Measurements from ENCODE around the gene ZNF429. TPM values are rescaled to one million over a fixed set of nuclear protein-coding genes. Genes with fewer than 3 reads are reported as not detected.

The ZNF429 gene
- 13.9 TPM for polyA plus RNA-seq (2013)

DNA sequence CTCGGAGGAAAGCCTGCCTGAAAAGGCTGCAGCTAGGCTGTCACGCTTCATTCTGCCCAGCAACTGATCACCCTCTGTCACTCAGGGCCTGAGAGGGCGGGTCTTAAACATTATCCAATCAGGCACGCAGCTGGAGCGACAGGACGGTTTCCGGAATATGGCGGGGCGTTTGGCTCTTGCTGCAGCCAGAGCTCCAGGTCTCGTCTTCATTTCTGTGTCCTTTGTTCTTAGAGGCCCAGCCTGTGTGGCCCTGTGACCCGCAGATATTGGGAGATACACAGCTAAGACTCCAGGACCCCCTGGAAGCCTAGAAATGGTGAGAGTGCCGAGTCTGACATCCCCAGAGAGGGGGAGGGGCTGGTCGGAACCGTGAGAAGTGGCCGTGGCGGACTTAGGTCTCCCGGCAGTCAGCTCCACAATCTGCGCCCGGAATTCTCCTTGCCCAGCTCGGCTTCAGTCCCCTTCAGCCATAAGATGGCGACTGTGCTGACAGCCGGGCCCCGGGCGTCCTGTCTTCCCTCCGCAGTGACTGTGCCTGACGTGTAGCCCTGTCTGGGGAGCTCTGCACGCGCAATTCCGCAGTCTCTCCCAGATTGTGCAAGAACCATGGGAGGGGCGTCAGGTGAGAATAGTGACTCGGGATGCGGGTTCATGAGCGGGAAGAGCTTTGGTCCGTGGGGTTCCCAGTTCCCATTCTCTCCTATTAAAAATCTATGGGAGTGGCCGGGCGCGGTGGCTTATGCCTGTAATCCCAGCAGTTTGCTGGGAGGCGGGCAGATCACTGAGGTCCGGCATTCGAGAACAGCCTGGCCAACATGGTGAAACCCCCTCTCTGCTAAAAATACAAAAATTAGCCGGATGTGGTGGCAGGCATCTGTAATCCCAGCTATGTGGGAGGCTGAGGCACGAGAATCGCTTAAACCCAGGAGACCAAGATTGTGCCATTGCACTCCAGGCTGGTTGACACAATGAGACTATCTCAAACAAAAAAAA is at the start of gene ZNF429:
ZNF429 (plus strand) TSS at position 144 of the 993 bp plus-strand sequence; CDS start at position 314, 170 bp downstream.
- Histone ChIP-seq H3K36me3 (ENCODE audit: control insufficient read depth in 4 of 4, insufficient read depth in 4 of 4, low read length in 3 of 4) (peaks cover 0 to 15% (median 1%) of the 10 kb centered on the region in 4 experiments), H3K27ac (ENCODE audit: insufficient read depth in 1 of 2, low read depth in 1 of 2, low read length in 2 of 2, poor library complexity in 1 of 2, severe bottlenecking in 2 of 2) (peak within 1 kb of the TSS; percentile 90 to 96), H3K4me3 (ENCODE audit: control insufficient read depth in 1 of 7, extremely low read depth in 1 of 7, insufficient read depth in 4 of 7, low read depth in 2 of 7, low read length in 6 of 7) (peak within 1 kb of the TSS; percentile 70 to 98 (median 96)), H3K4me1 (ENCODE audit: control extremely low read depth in 1 of 4, control insufficient read depth in 4 of 4, insufficient read depth in 4 of 4, low read length in 3 of 4) (peaks cover 5 to 22% (median 9%) of the 10 kb centered on the region in 4 experiments), H3K27me3 (replicated peaks in 2 of 5; ENCODE audit: control insufficient read depth in 4 of 5, insufficient read depth in 5 of 5, low read length in 4 of 5) (no peaks in the 10 kb centered on the region), H3K9me3 (ENCODE audit: control extremely low read depth in 1 of 5, control insufficient read depth in 4 of 5, insufficient read depth in 2 of 5, low read depth in 1 of 5, low read length in 4 of 5) (peaks cover 0 to 13% (median 0%) of the 10 kb centered on the region in 5 experiments)
- WGBS (ENCODE audit: insufficient coverage): 3% methylated on average over 43 of the region's 43 CpGs
- ChIA-PET POLR2A (interaction anchor here (0.5 to 2.1 kb wide), 17 partner anchors 33 to 485 kb away, joined by 3 to 10 read pairs (median 3); partner anchors contain the start of gene ZNF430), CTCF (interaction anchor here (0.7 to 2.4 kb wide), 9 partner anchors 10 to 303 kb away, joined by 3 to 12 read pairs (median 4); no protein-coding TSS in a partner anchor)
- DNase-seq: peak; percentile 96 to 98 (median 96)

DNA sequence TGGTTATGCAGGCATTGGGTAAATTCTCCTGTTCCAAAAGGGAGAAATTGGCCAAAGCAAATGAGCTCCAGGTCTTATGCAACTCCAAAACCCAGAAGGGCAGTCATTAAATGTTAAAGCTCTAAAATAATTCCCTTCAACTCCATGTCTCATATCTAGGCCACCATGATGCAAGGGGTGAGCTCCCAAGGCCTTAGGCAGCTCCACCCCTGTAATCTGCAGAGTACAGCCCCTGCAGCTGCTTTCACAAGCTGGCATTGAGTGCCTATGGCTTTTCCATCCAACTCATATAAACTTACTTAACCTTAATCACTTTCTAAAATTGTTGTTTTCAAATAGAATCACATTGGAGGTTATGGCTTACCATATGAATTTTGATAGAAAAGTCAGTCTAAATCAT is 44.7 kb upstream of the ZNF429 start:
- no peak for DNase-seq
- Histone ChIP-seq H3K27me3 (replicated peaks in 2 of 5; ENCODE audit: control insufficient read depth in 4 of 5, insufficient read depth in 5 of 5, low read length in 4 of 5) (no peaks in the 10 kb centered on the region), H3K36me3 (ENCODE audit: control insufficient read depth in 4 of 4, insufficient read depth in 4 of 4, low read length in 3 of 4) (peaks cover 0 to 26% (median 13%) of the 10 kb centered on the region in 4 experiments), H3K4me3 (ENCODE audit: control insufficient read depth in 1 of 7, extremely low read depth in 1 of 7, insufficient read depth in 4 of 7, low read depth in 2 of 7, low read length in 6 of 7) (no peak overlapping the region), H3K27ac (ENCODE audit: insufficient read depth in 1 of 2, low read depth in 1 of 2, low read length in 2 of 2, poor library complexity in 1 of 2, severe bottlenecking in 2 of 2) (no peak overlapping the region), H3K4me1 (ENCODE audit: control extremely low read depth in 1 of 4, control insufficient read depth in 4 of 4, insufficient read depth in 4 of 4, low read length in 3 of 4) (peaks cover 0 to 8% (median 1%) of the 10 kb centered on the region in 4 experiments), H3K9me3 (ENCODE audit: control extremely low read depth in 1 of 5, control insufficient read depth in 4 of 5, insufficient read depth in 2 of 5, low read depth in 1 of 5, low read length in 4 of 5) (peaks cover 3 to 19% (median 14%) of the 10 kb centered on the region in 5 experiments)
- POLR2A ChIA-PET: no interaction called here
- CTCF ChIA-PET: interaction anchor here (1.3 kb wide), 1 partner anchor 250 kb away, joined by 3 read pairs; no protein-coding TSS in a partner anchor

DNA sequence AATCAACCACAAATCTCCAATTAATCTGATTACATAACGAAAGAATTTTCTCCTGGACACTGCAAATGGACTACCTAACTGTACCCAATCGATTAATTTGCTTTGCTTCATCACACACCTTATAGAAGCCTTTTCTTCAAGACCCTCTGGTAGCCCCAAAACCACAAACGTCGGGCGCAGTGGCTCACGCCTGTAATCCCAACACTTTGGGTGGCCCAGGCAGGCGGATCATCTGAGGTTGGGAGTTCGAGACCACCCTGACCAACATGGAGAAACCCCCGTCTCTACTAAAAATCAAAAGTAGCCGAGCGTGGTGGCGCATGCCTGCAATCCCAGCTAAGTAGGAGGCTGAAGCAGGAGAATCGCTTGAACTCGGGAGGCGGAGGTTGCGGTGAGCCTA is 42.9 kb upstream of the ZNF429 start:
- DNase-seq: no peak
- no peaks in the 10 kb centered on the region for H3K27me3 ChIP-seq (replicated peaks in 2 of 5; ENCODE audit: control insufficient read depth in 4 of 5, insufficient read depth in 5 of 5, low read length in 4 of 5)
- H3K27ac ChIP-seq (ENCODE audit: insufficient read depth in 1 of 2, low read depth in 1 of 2, low read length in 2 of 2, poor library complexity in 1 of 2, severe bottlenecking in 2 of 2): peak overlapping the region in 1 of 2 experiments; percentile 18
- peaks cover 0 to 8% (median 1%) of the 10 kb centered on the region in 4 experiments for H3K4me1 ChIP-seq (ENCODE audit: control extremely low read depth in 1 of 4, control insufficient read depth in 4 of 4, insufficient read depth in 4 of 4, low read length in 3 of 4)
- peaks cover 0 to 17% (median 6%) of the 10 kb centered on the region in 4 experiments for H3K36me3 ChIP-seq (ENCODE audit: control insufficient read depth in 4 of 4, insufficient read depth in 4 of 4, low read length in 3 of 4)
- ChIA-PET CTCF (no interaction called here), POLR2A (no interaction called here)
- H3K4me3 ChIP-seq (ENCODE audit: control insufficient read depth in 1 of 7, extremely low read depth in 1 of 7, insufficient read depth in 4 of 7, low read depth in 2 of 7, low read length in 6 of 7): peak overlapping the region in 4 of 7 experiments; percentile 84 to 92 (median 86)
- H3K9me3 ChIP-seq (ENCODE audit: control extremely low read depth in 1 of 5, control insufficient read depth in 4 of 5, insufficient read depth in 2 of 5, low read depth in 1 of 5, low read length in 4 of 5): peaks cover 0 to 9% (median 8%) of the 10 kb centered on the region in 5 experiments
- 91% methylated on average over 14 of the region's 16 CpGs for WGBS (ENCODE audit: insufficient coverage)

DNA sequence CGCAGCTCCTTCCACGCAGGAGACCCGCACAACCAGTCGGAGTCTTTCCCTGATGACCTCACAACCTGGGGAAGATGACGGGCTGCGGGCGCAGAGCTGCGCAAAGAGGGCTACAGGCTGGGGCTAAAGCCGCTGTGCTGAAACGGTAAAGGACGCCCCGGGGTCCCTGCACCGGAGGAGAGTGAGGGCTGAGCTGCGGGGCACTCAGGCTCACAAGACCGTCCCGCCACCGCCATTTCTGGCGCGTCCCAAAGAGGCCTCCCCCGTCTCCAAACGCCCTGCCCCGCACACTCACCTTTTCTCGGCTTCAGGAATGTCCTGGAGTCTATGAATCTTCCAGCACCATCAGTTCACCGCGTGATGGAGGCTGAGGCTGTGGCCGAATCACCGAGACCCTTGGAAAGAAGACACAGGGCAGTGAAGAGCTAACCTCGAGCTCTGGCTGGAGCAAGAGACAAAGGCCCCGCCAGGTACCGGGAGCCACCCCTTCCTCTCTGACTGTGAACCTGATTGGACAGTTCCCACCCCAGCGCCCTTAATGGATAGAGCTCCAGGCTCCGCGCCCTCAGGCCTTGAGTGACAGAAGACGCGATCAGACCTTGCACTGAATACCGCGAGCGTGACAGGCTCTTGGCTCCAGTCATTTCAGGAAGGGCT is 41.8 kb upstream of the ZNF429 start:
- POLR2A ChIA-PET: interaction anchor here (0.5 to 0.6 kb wide), 2 partner anchors 10 to 159 kb away, joined by 3 read pairs; no protein-coding TSS in a partner anchor
- Histone ChIP-seq H3K36me3 (ENCODE audit: control insufficient read depth in 4 of 4, insufficient read depth in 4 of 4, low read length in 3 of 4) (peaks cover 0 to 9% (median 2%) of the 10 kb centered on the region in 4 experiments), H3K27me3 (replicated peaks in 2 of 5; ENCODE audit: control insufficient read depth in 4 of 5, insufficient read depth in 5 of 5, low read length in 4 of 5) (no peaks in the 10 kb centered on the region), H3K27ac (ENCODE audit: insufficient read depth in 1 of 2, low read depth in 1 of 2, low read length in 2 of 2, poor library complexity in 1 of 2, severe bottlenecking in 2 of 2) (peak overlapping the region; percentile 25 to 83), H3K4me1 (ENCODE audit: control extremely low read depth in 1 of 4, control insufficient read depth in 4 of 4, insufficient read depth in 4 of 4, low read length in 3 of 4) (peaks cover 0 to 8% (median 1%) of the 10 kb centered on the region in 4 experiments), H3K4me3 (ENCODE audit: control insufficient read depth in 1 of 7, extremely low read depth in 1 of 7, insufficient read depth in 4 of 7, low read depth in 2 of 7, low read length in 6 of 7) (peak overlapping the region; percentile 48 to 96 (median 84)), H3K9me3 (ENCODE audit: control extremely low read depth in 1 of 5, control insufficient read depth in 4 of 5, insufficient read depth in 2 of 5, low read depth in 1 of 5, low read length in 4 of 5) (peaks cover 0 to 4% (median 3%) of the 10 kb centered on the region in 5 experiments)
- WGBS (ENCODE audit: insufficient coverage): under 1% methylated on average over 31 of the region's 38 CpGs
- peak; percentile 88 to 97 (median 96) for DNase-seq
- CTCF ChIA-PET: interaction anchor here (0.7 to 1.1 kb wide), 2 partner anchors 67 to 216 kb away, joined by 3 read pairs; partner anchors contain the start of gene ZNF493

DNA sequence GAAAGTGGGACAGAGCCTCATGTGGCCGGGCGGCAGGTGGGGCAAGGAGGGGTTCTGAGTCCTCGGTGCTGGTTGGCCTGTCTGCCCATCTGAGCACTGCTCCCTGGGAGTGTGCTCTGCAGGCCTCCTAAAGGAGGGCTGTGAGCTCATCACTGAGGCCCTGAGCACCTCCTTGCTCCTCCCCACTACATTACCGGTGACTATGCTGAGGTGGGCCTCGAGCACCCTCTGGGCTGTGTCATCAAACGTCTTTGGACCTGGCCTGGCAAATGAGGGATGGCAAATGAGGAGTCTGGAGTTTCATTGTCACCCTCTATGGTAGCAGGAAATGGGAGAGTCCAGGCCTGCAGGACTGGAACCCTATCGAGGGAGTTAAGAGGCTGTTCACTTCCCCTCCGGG is 38.8 kb upstream of the ZNF429 start:
- no peak for DNase-seq
- H3K36me3 ChIP-seq (ENCODE audit: control insufficient read depth in 4 of 4, insufficient read depth in 4 of 4, low read length in 3 of 4): no peaks in the 10 kb centered on the region
- H3K27ac ChIP-seq (ENCODE audit: insufficient read depth in 1 of 2, low read depth in 1 of 2, low read length in 2 of 2, poor library complexity in 1 of 2, severe bottlenecking in 2 of 2): no peak overlapping the region
- WGBS (ENCODE audit: insufficient coverage): 94% methylated on average over 5 of the region's 8 CpGs
- ChIA-PET CTCF (interaction anchor here (0.9 kb wide), 1 partner anchor 16 kb away, joined by 4 read pairs; no protein-coding TSS in a partner anchor), POLR2A (no interaction called here)
- no peaks in the 10 kb centered on the region for H3K27me3 ChIP-seq (replicated peaks in 2 of 5; ENCODE audit: control insufficient read depth in 4 of 5, insufficient read depth in 5 of 5, low read length in 4 of 5)
- peaks cover 0 to 8% (median 1%) of the 10 kb centered on the region in 4 experiments for H3K4me1 ChIP-seq (ENCODE audit: control extremely low read depth in 1 of 4, control insufficient read depth in 4 of 4, insufficient read depth in 4 of 4, low read length in 3 of 4)
- no peak overlapping the region for H3K4me3 ChIP-seq (ENCODE audit: control insufficient read depth in 1 of 7, extremely low read depth in 1 of 7, insufficient read depth in 4 of 7, low read depth in 2 of 7, low read length in 6 of 7)
- peaks cover 0 to 2% (median 0%) of the 10 kb centered on the region in 5 experiments for H3K9me3 ChIP-seq (ENCODE audit: control extremely low read depth in 1 of 5, control insufficient read depth in 4 of 5, insufficient read depth in 2 of 5, low read depth in 1 of 5, low read length in 4 of 5)

DNA sequence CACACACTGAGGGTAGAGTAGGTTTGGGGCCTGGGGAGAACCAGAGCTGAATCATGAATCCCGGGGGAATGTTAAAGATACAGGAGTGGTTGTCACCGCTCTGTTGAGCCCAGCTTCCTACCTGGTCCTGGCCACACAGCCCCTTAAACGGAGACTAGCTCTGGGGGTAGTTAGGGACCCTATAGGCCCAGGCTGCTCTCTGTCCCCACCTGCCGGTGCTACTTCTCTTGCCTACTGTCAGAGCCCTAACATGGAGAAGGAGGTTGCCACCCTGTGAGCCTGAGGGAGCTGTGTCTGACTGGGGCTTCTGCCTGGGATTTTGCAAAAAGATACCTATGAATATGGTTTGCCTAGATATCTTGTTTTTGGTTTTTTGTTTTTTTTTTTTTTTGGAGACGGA is 36.6 kb upstream of the ZNF429 start:
- Histone ChIP-seq H3K27me3 (replicated peaks in 2 of 5; ENCODE audit: control insufficient read depth in 4 of 5, insufficient read depth in 5 of 5, low read length in 4 of 5) (no peaks in the 10 kb centered on the region), H3K9me3 (ENCODE audit: control extremely low read depth in 1 of 5, control insufficient read depth in 4 of 5, insufficient read depth in 2 of 5, low read depth in 1 of 5, low read length in 4 of 5) (peaks cover 0 to 3% (median 0%) of the 10 kb centered on the region in 5 experiments), H3K27ac (ENCODE audit: insufficient read depth in 1 of 2, low read depth in 1 of 2, low read length in 2 of 2, poor library complexity in 1 of 2, severe bottlenecking in 2 of 2) (no peak overlapping the region), H3K36me3 (ENCODE audit: control insufficient read depth in 4 of 4, insufficient read depth in 4 of 4, low read length in 3 of 4) (no peaks in the 10 kb centered on the region), H3K4me1 (ENCODE audit: control extremely low read depth in 1 of 4, control insufficient read depth in 4 of 4, insufficient read depth in 4 of 4, low read length in 3 of 4) (peaks cover 0 to 4% (median 0%) of the 10 kb centered on the region in 4 experiments), H3K4me3 (ENCODE audit: control insufficient read depth in 1 of 7, extremely low read depth in 1 of 7, insufficient read depth in 4 of 7, low read depth in 2 of 7, low read length in 6 of 7) (no peak overlapping the region)
- 84% methylated on average over 4 of the region's 5 CpGs for WGBS (ENCODE audit: insufficient coverage)
- peak in 2 of 3 donors; percentile 10 to 58 for DNase-seq
- CTCF ChIA-PET: interaction anchor here (0.5 to 1.5 kb wide), 3 partner anchors 12 to 57 kb away, joined by 3 to 4 read pairs (median 4); no protein-coding TSS in a partner anchor
- POLR2A ChIA-PET: no interaction called here

Data from common myeloid progenitor, CD34-positive (primary cell).